VCaP (cell line): ENCODE measurements around the gene LRRC46.

Experiments used
- H3K27ac ChIP-seq: fragments of 450-650 bp; 2 replicates; pipeline ENCODE4 v1.5.1; 2017
- CTCF ChIP-seq: fragments of 450-650 bp; conservative IDR thresholded peaks from 2 replicates; pipeline ENCODE4 v1.5.1; 2017; ENCODE audit warnings: mild to moderate bottlenecking, moderate library complexity

Gene LRRC46

GRCh38 chr17:47866941-47867340 lies 35.5 kb downstream of the LRRC46 start:
- no peak for TF ChIP-seq CTCF
- no peak overlapping the region for H3K27ac ChIP-seq

GRCh38 chr17:47867813-47868533 lies 36.5 kb downstream of the LRRC46 start:
- TF ChIP-seq CTCF, result no peak

GRCh38 chr17:47869114-47869513 lies 37.6 kb downstream of the LRRC46 start:
- TF ChIP-seq CTCF, result no peak
- no peak overlapping the region for H3K27ac ChIP-seq

More at GRCh38 chr17:47867813-47868533, 36.5 kb downstream of the LRRC46 start:
- H3K27ac ChIP-seq, result no peak overlapping the region

- no peak for TF ChIP-seq CTCF
- no peak overlapping the region for H3K27ac ChIP-seq
These were observed 38.6 kb downstream of the LRRC46 start for GRCh38 chr17:47870056-47870455.

- no peak for TF ChIP-seq CTCF
- no peak overlapping the region for H3K27ac ChIP-seq
These were observed 39.6 kb downstream of the LRRC46 start for GRCh38 chr17:47871048-47871447.

GRCh38 chr17:47872019-47872650 lies 40.7 kb downstream of the LRRC46 start:
- TF ChIP-seq CTCF, result no peak
- no peak overlapping the region for H3K27ac ChIP-seq

GRCh38 chr17:47872651-47873161 lies 41.2 kb downstream of the LRRC46 start:
- no peak for TF ChIP-seq CTCF
- no peak overlapping the region for H3K27ac ChIP-seq
